T47D (cell line): ENCODE measurements around the gene GMPPA.

Experiments used
- DNase-seq, 2 experiments: peaks; one replicate each; pipeline versions ENCODE4 v3.0.0 to v3.0.0-alpha.2; 2011 to 2012; ENCODE audit warnings: low read depth in 1 of 2, low spot score in 1 of 2
- JUND ChIP-seq: IDR thresholded peaks from 2 replicates; pipeline ENCODE4 v1.6.1; 2012; ENCODE audit warnings: low read depth
- in situ Hi-C: cut with HindIII; loops from 2 replicates; pipeline ENCODE4 v1.10.0; 2016; ENCODE audit warnings: low sequenced_read_pairs, low pct_unique_long_range_greater_than_20kb

The GMPPA gene

DNA sequence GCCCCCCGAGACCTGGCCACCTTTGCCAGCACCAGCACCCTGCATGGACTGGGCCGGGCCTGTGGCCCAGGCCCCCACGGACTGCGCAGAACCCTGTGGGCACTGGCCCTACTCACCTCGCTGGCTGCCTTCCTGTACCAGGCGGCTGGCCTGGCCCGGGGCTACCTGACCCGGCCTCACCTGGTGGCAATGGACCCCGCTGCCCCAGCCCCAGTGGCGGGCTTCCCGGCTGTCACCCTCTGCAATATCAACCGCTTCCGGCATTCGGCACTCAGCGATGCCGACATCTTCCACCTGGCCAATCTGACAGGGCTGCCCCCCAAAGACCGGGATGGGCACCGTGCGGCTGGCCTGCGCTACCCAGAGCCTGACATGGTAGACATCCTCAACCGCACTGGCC is 16.1 kb downstream of the GMPPA start:
- in situ Hi-C loops: no loop called here
- TF ChIP-seq JUND: no peak
- DNase-seq: no peak

- TF ChIP-seq JUND: no peak
- no peak for DNase-seq
- in situ Hi-C loops: no loop called here
These were observed 17.4 kb downstream of the GMPPA start for GRCh38 chr2:219515874-219516629.

DNA sequence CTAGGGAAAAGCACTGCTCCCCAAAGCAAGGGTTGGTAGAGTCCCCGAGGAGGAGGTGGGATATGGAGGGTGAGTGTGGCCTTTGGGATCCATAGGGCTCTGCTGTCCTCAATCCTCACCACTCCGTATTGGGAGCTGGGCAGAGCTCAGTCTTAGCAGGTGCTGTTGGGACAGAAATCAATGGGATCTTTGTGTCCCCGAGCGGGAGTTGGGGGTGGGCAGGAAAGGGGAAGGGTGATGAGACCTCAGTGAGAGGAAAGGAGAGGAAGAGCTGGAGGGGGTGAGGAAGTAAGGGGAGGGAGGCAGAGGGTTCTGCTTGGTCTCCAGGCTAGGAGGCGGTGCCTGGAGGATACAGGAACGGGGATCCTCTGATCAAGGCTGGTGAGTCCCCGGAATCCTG is 18.2 kb downstream of the GMPPA start:
- DNase-seq: no peak
- TF ChIP-seq JUND: no peak
- in situ Hi-C loops: no loop called here

- in situ Hi-C loops: no loop called here
- no peak for DNase-seq
- TF ChIP-seq JUND: no peak
These were observed 19.5 kb downstream of the GMPPA start for GRCh38 chr2:219517954-219518778.

DNA sequence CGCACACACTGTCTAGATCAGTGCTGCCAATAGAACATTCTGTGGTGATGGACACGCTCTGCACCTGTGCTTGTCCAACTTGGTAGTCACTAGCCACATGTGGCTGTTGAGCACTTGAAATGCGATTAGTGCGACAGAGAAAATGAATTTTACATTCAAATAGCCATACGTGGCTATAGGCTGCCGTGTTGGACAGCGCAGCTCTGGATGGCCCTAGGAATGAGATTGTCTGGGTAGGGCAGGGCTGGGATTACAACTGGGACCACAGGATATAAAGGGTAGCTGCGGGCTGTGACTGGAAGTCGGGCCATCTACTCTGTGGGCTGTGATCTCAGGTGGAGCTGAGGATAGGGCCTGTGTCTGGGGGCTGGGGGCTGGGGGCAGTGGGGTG is 20.8 kb downstream of the GMPPA start:
- in situ Hi-C loops: no loop called here
- DNase-seq: no peak
- TF ChIP-seq JUND: no peak

GRCh38 chr2:219520079-219520478 is 21.4 kb downstream of the GMPPA start:
- in situ Hi-C loops: no loop called here
- no peak for DNase-seq
- TF ChIP-seq JUND: no peak

GRCh38 chr2:219521066-219521880 is 22.6 kb downstream of the GMPPA start:
- in situ Hi-C loops: no loop called here
- TF ChIP-seq JUND: no peak
- peak in 1 of 2 experiments; percentile 61 for DNase-seq

DNA sequence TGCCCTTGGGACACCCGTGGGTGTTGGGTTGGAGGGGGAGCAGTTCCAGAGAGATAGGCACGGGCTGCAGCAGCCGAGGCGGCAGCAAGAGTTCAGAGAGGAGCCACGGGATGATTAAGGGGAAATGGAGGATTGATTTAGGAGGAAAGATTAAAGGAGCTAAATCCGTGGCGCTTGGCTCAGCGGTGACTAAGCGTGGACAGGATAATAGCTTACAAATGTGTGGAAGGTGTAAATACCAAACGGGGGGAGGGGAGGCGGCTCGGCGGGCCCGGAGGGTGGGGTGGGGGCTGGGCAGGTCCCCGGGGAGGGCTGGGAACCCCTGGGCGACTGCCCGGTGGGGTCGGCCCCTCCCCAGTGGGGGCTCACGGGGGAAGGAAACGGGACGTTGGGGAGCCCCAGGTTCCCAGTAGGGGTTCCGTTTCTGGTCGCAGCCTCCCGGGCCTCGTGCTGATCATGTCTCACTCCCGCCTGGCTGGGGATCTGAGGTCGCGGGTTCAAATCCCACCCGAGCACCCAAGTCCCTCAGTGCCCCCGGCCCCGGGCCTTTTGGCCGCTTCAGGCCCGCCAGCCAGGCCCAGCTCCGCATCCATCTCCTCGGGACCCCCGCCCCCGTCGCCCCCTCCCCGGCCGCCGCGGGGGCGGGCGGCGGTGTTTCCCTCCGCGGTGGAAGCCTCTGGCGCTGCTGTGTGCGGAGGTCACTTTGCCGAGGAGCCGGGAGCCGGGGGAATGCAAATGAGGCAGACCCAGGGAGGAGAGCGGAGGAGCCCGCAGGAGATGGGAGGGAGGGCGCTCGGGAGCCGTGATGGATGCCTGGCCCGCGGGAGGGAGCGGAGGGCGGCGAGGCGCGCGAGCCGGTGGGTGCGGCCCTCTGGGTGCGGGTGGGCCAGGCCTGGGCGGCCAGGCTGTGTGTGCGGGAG is 23.7 kb downstream of the GMPPA start:
- no peak for DNase-seq
- in situ Hi-C loops: no loop called here
- no peak for TF ChIP-seq JUND

DNA sequence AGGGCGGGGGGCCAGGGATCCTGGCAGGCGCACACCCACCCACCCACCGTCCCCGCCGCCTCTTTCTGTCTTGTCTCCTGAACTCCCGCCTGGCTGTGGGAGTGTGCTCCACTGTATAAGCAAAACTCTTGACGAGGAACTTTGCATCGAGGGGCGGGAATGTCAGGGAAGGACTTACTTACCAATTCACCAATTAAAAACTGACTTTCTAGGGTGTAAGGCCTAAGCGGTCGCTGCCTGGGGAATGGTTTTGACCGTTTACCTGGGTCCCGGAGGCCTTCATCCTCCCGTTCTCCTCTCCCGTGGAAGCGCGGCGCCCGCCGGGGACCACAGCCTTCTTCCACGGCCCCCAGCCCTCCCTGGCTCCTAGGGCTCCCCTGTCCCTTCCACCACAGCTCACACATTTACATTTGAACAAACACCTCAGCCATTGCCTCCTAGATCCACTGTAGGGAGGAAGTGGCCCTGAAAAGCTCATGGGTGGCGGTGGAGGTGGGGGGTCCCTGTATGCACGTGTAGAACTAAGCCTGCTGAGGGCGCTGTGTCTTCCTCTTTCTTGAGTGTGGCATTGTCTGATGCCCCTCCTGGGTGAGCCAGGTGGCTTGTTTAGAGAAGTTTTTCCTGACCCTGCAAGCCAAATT is 24.5 kb downstream of the GMPPA start:
- no peak for DNase-seq
- no peak for TF ChIP-seq JUND
- in situ Hi-C loops: no loop called here

- in situ Hi-C loops: no loop called here
- TF ChIP-seq JUND: no peak
- no peak for DNase-seq
These were observed 26.1 kb downstream of the GMPPA start for GRCh38 chr2:219524817-219525216.

DNA sequence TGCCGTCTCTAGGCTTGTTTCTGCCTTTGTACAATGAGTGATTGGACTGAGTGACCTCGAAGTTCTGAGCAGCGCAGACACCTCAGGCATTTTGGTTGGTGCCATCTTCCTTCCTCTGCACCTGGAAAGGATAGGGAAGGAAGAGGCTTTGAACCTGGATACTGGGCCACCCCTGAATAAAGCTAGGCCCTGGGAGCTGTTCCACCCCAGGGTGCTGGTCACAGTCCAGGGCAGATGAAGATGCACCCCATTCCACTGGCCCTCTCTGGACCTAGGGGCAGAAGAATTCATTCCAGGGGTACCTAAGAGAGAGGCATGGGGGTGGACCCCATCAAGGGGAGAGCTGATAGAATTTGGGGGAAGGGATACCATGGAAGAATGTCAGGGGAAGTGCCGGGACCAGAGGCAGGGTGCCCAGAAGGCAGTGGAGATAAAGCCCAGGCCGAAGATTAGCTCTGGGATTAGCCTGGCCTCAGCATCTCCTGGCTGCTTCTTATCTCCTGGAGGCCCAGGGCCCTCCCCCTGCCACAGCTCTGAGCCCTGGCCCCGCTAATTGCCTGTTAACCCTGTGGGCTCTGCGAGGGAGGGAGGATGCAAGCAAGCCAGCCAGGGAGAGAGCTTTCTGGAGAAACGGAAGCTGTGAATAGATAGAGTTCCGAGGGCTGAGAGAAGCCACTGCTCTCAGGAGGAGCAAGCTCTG is 27.0 kb downstream of the GMPPA start:
- TF ChIP-seq JUND: no peak
- no peak for DNase-seq
- in situ Hi-C loops: no loop called here
